Large intestine (tissue), 3 donors: Measurements from ENCODE around the gene SDC4. TPM values are rescaled to one million over a fixed set of nuclear protein-coding genes. Genes with fewer than 3 reads are reported as not detected.
"Not testable (repeated sequence)": the region's sequence is repeated elsewhere in the genome, so short reads cannot be mapped to it uniquely, and the experiment has no call there.

Experiments
- DNase-seq, 2 donors: peaks; one replicate each; pipeline versions ENCODE4 v3.0.0 to v3.0.0-alpha.2; 2013
- H3K27ac ChIP-seq: one replicate; pipeline ENCODE4 v1.5.1; 2013; ENCODE audit warnings: low read length
- H3K27me3 ChIP-seq: 2 replicates; pipeline ENCODE4 v1.6.1; 2013; ENCODE audit warnings: low read length; ENCODE audit not compliant: control insufficient read depth, insufficient read depth
- H3K36me3 ChIP-seq: 2 replicates; pipeline ENCODE4 v1.6.1; 2013; ENCODE audit warnings: low read length; ENCODE audit not compliant: control insufficient read depth, insufficient read depth
- H3K4me1 ChIP-seq: one replicate; pipeline ENCODE4 v1.6.1; 2013; ENCODE audit warnings: low read length; ENCODE audit not compliant: control insufficient read depth, insufficient read depth
- H3K4me3 ChIP-seq: one replicate; pipeline ENCODE4 v1.5.1; 2013; ENCODE audit warnings: low read length
- H3K9me3 ChIP-seq: one replicate; pipeline ENCODE4 v1.6.1; 2013; ENCODE audit warnings: mild to moderate bottlenecking, low read depth, low read length, moderate library complexity; ENCODE audit not compliant: control insufficient read depth
- WGBS: methylation state at CpG from one replicate; pipeline ENCODE4 v1.1.5; 2013; ENCODE audit warnings: low lambda C conversion rate; ENCODE audit not compliant: insufficient coverage; 5-methylcytosine and 5-hydroxymethylcytosine counted together
- polyA plus RNA-seq: library from polyadenylated mRNA; unstranded; fragments of 120-200 nt; gene quantifications from one replicate; pipeline ENCODE4 v1.2.1, GENCODE V29; 2013

SDC4 gene
- polyA plus RNA-seq, 1 donor: 87.8 TPM

DNA sequence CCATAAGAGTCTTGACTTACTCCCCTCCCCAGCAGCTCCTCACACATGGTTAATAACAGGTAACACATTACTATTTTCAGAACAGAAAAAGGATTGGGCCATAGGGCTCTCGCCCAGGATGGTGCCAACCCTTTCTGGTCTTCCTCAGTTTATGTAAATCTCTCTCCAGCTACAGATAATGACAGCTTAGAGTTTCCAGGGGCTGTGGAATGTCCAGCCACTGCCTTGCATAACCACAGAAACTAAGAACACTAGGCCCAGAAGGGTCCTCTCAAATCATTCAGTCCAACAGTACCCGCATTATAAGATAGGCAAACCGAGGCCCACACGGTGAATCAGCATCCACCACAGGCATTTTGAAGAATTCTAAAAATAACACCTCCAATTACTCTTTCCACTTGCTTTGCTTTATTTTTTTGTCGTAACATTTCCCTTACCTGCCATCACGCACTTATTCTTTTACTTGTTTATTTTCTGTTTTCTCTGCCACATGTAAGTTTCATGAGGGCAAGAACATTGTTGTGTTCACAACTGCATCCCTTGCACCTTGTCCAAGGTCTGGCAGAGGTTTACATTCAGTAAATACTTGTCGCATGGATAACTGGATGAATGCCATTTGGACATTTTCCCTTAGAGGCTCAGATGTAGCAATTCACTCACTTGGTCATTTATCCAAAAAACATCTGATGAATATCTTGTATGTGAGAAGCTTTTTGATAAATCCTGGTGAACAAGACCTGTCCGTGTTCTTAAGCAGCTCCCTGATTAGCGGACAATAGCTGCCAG, 6.4 kb upstream of the SDC4 start:
- WGBS: 50% methylated on average over 2 of the region's 9 CpGs
- no peak overlapping the region for H3K4me3 ChIP-seq
- H3K27me3 ChIP-seq: no peaks in the 10 kb centered on the region
- no peaks in the 10 kb centered on the region for H3K36me3 ChIP-seq
- peaks cover 10% of the 10 kb centered on the region for H3K4me1 ChIP-seq
- no peak for DNase-seq
- H3K9me3 ChIP-seq: no peaks in the 10 kb centered on the region
- no peak overlapping the region for H3K27ac ChIP-seq

DNA sequence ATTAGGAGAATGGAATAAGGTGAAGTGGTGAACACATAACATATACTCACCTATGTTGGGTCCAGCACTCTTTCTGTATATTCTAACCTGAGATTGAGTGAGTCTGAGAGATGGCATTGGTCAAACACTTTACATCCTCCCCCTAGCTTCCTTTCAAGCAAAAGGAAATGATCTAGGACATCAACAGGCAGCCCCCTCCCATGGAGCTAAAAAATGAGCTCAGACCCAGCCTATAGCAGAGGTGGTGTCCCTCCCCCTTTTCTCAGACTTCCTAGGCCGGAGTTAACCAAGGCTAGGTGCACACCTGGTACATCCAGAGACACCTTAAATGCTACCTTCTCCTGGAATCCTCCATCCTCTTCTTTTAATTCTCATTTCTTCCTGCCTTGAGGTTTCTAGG, 5.5 kb upstream of the SDC4 start:
- Histone ChIP-seq H3K9me3 (no peaks in the 10 kb centered on the region), H3K27ac (no peak overlapping the region), H3K36me3 (no peaks in the 10 kb centered on the region), H3K4me1 (peaks cover 7% of the 10 kb centered on the region), H3K4me3 (no peak overlapping the region), H3K27me3 (no peaks in the 10 kb centered on the region)
- WGBS: no CpG with 5 or more reads among the region's 1 CpG
- no peak for DNase-seq

DNA sequence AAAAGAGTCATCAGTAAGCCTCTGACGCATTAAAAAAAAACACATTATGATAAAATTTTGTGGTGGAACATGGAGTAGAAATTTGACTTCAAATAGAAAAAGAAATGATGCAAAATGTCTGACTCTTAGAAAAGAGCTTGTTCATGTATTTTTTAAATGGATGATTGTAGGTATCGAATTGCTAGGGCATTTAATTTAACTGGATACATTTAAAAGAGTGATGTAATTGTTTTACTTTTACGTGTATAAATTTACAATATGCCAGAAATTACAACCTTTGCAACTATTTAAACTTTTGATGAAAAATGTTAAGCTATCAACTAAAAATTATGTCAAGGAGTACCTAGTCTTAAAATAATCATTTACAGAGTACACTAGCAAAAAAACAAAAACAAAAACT, 4.5 kb upstream of the SDC4 start:
- no peak overlapping the region for H3K27ac ChIP-seq
- no peaks in the 10 kb centered on the region for H3K27me3 ChIP-seq
- no peak overlapping the region for H3K4me3 ChIP-seq
- H3K36me3 ChIP-seq: no peaks in the 10 kb centered on the region
- 90% methylated on average over 2 of the region's 3 CpGs for WGBS
- H3K9me3 ChIP-seq: no peaks in the 10 kb centered on the region
- no peaks in the 10 kb centered on the region for H3K4me1 ChIP-seq
- no peak for DNase-seq

DNA sequence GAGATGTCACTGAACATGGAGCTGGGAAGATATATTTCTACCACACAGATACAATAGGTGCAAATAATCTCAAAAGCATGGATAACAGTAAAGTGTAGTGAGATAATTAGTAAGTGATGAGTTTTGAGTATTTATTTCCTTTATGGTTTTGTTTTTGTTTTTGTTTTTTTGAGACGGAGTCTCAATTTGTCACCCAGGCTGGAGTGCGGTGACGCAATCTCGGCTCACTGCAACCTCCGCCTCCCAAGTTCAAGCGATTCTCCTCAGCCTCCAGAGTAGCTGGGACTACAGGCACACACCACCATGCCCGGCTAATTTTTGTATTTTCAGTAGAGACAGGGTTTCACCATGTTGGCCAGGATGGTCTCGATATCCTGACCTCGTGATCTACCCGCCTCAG, 2.6 kb upstream of the SDC4 start:
- not testable (repeated sequence) for H3K27ac ChIP-seq, H3K9me3 ChIP-seq, H3K27me3 ChIP-seq, H3K36me3 ChIP-seq, H3K4me3 ChIP-seq, H3K4me1 ChIP-seq, DNase-seq
- WGBS: 96% methylated on average over 4 of the region's 10 CpGs

DNA sequence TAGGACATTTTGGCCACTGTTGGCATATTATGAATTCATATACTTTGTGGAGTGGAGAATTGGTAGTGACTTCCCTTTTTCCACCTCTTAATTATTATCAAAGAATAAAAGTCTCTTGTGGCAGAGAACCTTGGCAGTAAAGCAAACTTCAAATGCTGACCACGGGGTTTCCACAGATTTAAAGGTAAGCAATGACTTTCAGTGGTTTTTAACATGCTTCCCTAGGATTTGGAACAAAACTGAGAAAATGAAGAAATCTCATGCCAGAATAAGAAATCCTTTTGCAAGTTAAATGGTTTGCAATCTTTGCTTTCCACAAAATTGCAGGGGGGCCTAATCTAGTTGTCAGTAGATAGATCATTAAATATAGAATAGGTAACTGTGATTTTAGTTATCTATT, 2.0 kb upstream of the SDC4 start:
- peaks cover 4% of the 10 kb centered on the region for H3K4me1 ChIP-seq
- no CpG with 5 or more reads among the region's 1 CpG for WGBS
- no peaks in the 10 kb centered on the region for H3K9me3 ChIP-seq
- no peaks in the 10 kb centered on the region for H3K36me3 ChIP-seq
- DNase-seq: no peak
- H3K4me3 ChIP-seq: no peak overlapping the region
- no peak overlapping the region for H3K27ac ChIP-seq
- H3K27me3 ChIP-seq: no peaks in the 10 kb centered on the region

DNA sequence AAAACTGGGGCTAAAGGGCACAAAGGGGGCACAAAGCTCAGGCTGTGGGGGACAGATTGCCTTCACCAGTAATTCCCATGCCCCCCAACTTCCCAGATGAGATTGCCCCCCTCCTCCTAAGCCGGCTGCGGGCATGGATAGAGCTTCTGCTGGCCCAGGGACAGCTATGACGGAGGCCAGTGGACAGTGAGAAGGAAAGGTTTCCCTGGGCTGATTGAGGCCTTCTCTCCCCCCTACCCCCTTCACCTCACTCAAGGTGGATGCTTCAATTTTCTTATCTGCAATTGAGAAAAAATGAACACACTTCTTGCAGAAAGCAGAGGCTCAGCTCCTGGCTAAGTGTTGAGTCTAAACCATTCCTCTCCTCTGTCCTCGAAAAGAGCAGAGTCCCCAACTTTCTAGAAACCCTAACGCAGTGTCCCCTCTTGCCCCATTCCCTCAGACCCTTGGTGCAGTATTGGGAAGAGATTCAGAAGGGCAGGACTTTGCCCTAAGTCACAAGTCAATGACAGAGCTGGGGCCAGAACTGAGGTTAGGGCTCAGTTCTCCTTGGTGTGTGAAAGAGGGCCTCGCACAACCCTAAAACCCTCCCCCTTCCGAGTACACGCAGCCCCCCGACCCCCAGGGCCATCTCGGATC, 808 bp downstream of the SDC4 start:
- peak in 1 of 2 donors; percentile 73 for DNase-seq
- no peaks in the 10 kb centered on the region for H3K9me3 ChIP-seq
- peak overlapping the region; percentile 96 for H3K27ac ChIP-seq
- H3K4me3 ChIP-seq: peak overlapping the region; percentile 60
- WGBS: no CpG with 5 or more reads among the region's 10 CpGs
- H3K27me3 ChIP-seq: no peaks in the 10 kb centered on the region
- no peaks in the 10 kb centered on the region for H3K36me3 ChIP-seq
- H3K4me1 ChIP-seq: peaks cover 31% of the 10 kb centered on the region

DNA sequence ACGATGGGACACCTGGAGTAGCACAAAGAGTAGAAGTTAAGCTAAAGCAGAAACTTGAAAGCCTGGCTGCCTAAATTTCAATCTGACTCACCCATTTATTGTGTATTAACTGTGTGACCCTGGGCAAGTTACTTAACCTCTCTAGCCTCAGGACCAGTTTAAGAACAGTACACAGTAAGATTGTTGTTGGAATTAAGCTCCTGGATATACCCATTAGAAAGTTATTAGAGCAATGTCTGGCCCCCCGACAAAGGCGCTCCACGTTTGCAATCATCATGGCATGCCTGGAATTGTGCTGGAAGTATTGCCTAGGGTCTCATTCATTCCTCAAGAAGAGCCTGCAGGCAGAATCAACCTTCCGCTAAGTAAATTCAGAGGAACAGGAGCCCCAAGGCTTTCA, 1.4 kb downstream of the SDC4 start:
- Histone ChIP-seq H3K36me3 (no peaks in the 10 kb centered on the region), H3K27me3 (no peaks in the 10 kb centered on the region), H3K27ac (peak overlapping the region; percentile 96), H3K9me3 (no peaks in the 10 kb centered on the region), H3K4me1 (peaks cover 36% of the 10 kb centered on the region), H3K4me3 (peak overlapping the region; percentile 60)
- no CpG with 5 or more reads among the region's 5 CpGs for WGBS
- DNase-seq: no peak

DNA sequence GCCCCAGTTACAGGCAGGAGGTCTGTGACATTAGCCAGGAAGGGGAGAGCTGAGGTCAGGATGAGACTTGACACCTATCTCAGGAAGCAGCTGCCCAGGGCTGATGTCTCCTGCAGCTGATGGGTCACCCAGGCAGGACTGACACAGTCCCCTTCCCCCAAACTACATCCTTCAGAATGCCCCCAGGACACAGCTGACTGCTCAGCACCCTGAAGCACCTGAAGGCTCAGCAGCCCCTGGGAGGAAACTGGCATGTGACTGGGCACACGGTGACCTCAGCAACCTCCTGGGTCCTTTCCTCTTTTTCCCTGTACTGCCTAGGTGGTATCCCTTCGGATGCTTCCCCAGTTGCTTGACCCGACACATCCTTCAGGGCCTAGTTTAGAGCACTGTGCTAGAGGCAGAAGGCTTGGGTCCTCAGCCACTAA, 1.9 kb downstream of the SDC4 start:
- H3K27me3 ChIP-seq: no peaks in the 10 kb centered on the region
- peak overlapping the region; percentile 96 for H3K27ac ChIP-seq
- WGBS: no CpG with 5 or more reads among the region's 3 CpGs
- H3K36me3 ChIP-seq: no peaks in the 10 kb centered on the region
- peaks cover 42% of the 10 kb centered on the region for H3K4me1 ChIP-seq
- DNase-seq: no peak
- peak overlapping the region; percentile 60 for H3K4me3 ChIP-seq
- H3K9me3 ChIP-seq: no peaks in the 10 kb centered on the region

DNA sequence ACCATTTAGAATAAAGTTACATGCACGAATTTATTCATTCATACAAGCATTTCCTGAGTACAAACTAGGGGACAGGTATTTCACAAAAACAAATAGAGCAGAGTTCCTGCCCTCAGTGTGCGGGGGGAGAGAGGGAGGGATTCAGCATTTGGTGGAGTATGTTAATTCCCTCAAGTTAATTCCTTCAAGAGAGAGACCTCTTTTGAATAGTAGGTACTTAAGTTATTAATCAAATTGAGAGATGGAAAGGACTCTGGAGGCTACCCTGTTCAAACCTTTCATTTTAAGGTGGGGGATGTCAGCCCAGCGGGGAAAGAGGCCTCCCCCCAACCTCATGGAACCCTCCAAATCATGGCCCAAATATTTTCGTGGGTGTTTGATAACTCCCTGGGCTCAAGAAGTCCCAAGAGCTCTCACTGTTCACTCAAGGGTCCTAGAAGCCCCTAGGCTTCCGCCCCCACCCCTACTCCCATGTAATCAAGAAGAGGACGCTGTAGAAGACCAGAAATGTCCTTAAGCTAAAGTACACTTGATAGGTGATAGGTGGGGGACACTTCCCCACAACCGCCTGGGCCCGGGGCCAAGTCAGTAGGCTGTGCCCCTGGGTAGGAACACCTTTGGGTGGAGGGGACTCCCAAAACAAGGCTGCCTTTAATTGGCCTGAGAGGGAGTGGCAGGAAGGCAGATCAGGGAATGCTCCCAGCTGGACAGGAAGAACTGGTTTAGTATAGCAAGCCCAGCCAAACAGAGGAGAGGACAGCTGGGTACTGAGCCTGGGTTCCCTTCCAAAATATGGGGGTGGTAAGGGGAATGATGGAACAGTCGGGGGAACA, 2.9 kb downstream of the SDC4 start:
- H3K27me3 ChIP-seq: no peaks in the 10 kb centered on the region
- peak overlapping the region; percentile 60 for H3K4me3 ChIP-seq
- no peaks in the 10 kb centered on the region for H3K9me3 ChIP-seq
- H3K4me1 ChIP-seq: peaks cover 51% of the 10 kb centered on the region
- H3K36me3 ChIP-seq: peaks cover 4% of the 10 kb centered on the region
- H3K27ac ChIP-seq: peak overlapping the region; percentile 96
- peak in 1 of 2 donors; percentile 55 for DNase-seq
- no CpG with 5 or more reads among the region's 9 CpGs for WGBS

DNA sequence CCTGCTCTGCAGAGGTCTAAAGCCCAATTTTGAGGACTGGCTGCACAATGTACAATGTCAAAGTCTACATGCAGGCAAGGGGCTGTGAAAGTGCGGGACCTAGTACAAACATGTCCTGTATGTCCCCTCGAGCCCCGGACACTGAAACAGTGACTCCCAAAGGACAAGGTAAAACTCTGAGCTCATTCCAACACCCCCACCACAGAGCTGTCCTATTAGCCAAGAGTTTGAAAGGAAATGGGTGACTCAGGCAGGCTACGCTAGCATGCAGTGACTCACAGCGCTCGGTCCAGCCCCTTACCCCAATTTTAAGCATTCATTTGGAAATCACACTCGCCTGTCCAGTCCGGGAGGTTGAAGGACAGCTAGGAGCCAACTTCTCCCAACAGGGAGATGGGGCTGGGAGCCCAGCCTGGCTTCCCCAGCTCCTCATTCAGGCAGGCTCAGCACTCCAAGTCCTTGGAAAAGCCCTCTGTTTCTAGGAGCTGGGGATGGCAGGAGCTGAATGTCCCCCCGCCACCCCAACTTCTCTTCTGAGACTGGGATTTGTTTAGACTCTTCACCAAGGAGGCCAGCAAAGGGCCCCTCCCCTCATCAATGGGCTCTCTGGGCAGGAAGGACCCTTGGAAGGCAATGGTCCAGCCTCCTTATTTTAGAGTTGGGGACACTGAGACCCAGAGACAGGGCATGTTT, 3.9 kb downstream of the SDC4 start:
- Histone ChIP-seq H3K27me3 (no peaks in the 10 kb centered on the region), H3K4me1 (peaks cover 61% of the 10 kb centered on the region), H3K36me3 (peaks cover 9% of the 10 kb centered on the region), H3K4me3 (peak overlapping the region; percentile 32), H3K27ac (peak overlapping the region; percentile 96), H3K9me3 (no peaks in the 10 kb centered on the region)
- DNase-seq: peak; percentile 61 to 83
- no CpG with 5 or more reads among the region's 9 CpGs for whole genome bisulfite sequencing
